ENCODE data around the gene PALMD.

PALMD gene

GRCh38 chr1:99713006-99713405, 67.1 kb downstream of the PALMD start:
- TF ChIP-seq POLR2AphosphoS5 (IDR thresholded peaks at IDR 0.05; ENCODE audit: low read depth) = no peak
- TF ChIP-seq CTCF (IDR thresholded peaks at IDR 0.05; ENCODE audit: insufficient read depth, low read length) = no peak
- no peak for TF ChIP-seq GABPA (IDR thresholded peaks at IDR 0.05; ENCODE audit: low read depth)
- TF ChIP-seq REST (IDR thresholded peaks at IDR 0.05; ENCODE audit: insufficient replicate concordance, low read depth) = no peak
- no peak for TF ChIP-seq SPI1 (IDR thresholded peaks at IDR 0.05; ENCODE audit: borderline replicate concordance, low read depth)
- DNase-seq (ENCODE audit: low read depth in 1 of 2, low spot score in 1 of 2) = no peak
- Histone ChIP-seq H3K27ac (replicated peaks) (no peak overlapping the region), H3K4me3 (replicated peaks; ENCODE audit: insufficient read depth, low read length) (no peak overlapping the region), H3K27me3 (ENCODE audit: insufficient read depth, poor library complexity, severe bottlenecking) (no peaks in the 10 kb centered on the region)

GRCh38 chr1:99717005-99717404, 71.1 kb downstream of the PALMD start:
- Histone ChIP-seq H3K4me3 (replicated peaks; ENCODE audit: insufficient read depth, low read length) (no peak overlapping the region), H3K27ac (replicated peaks) (no peak overlapping the region), H3K27me3 (ENCODE audit: insufficient read depth, poor library complexity, severe bottlenecking) (no peaks in the 10 kb centered on the region)
- no peak for DNase-seq (ENCODE audit: low read depth in 1 of 2, low spot score in 1 of 2)
- TF ChIP-seq SPI1 (IDR thresholded peaks at IDR 0.05; ENCODE audit: borderline replicate concordance, low read depth) (no peak), CTCF (IDR thresholded peaks at IDR 0.05; ENCODE audit: insufficient read depth, low read length) (no peak), POLR2AphosphoS5 (IDR thresholded peaks at IDR 0.05; ENCODE audit: low read depth) (no peak), GABPA (IDR thresholded peaks at IDR 0.05; ENCODE audit: low read depth) (no peak), REST (IDR thresholded peaks at IDR 0.05; ENCODE audit: insufficient replicate concordance, low read depth) (no peak)

- H3K27ac ChIP-seq (replicated peaks) = no peak overlapping the region
- H3K4me3 ChIP-seq (replicated peaks; ENCODE audit: insufficient read depth, low read length) = no peak overlapping the region
- DNase-seq (ENCODE audit: low read depth in 1 of 2, low spot score in 1 of 2) = no peak
- TF ChIP-seq GABPA (IDR thresholded peaks at IDR 0.05; ENCODE audit: low read depth) (no peak), REST (IDR thresholded peaks at IDR 0.05; ENCODE audit: insufficient replicate concordance, low read depth) (no peak), SPI1 (IDR thresholded peaks at IDR 0.05; ENCODE audit: borderline replicate concordance, low read depth) (no peak), CTCF (IDR thresholded peaks at IDR 0.05; ENCODE audit: insufficient read depth, low read length) (no peak), POLR2AphosphoS5 (IDR thresholded peaks at IDR 0.05; ENCODE audit: low read depth) (no peak)
- H3K27me3 ChIP-seq (ENCODE audit: insufficient read depth, poor library complexity, severe bottlenecking) = no peaks in the 10 kb centered on the region
Observed at GRCh38 chr1:99723251-99723650, 77.3 kb downstream of the PALMD start.
